ENCODE data around the gene CFAP221. TPM values are rescaled to one million over a fixed set of nuclear protein-coding genes. Genes with fewer than 3 reads are reported as not detected.

CFAP221 gene
- 10 to 100 TPM in 1 of 7 donors, 1 to 10 TPM in 5, under 1 TPM in 1; 0.86 to 23.4 (median 2.4) TPM for total RNA-seq
- polyA plus RNA-seq = 1 to 10 TPM in 1 of 2 donors, under 1 TPM in 1; 0.24 to 2.4 TPM
- long read RNA-seq, donor 1 = 0 reads
- long read RNA-seq, donor 2 = 0 reads
- long read RNA-seq, donor 3, partial matches to known transcripts = 2 of 3 reads
- long read RNA-seq, donor 3, other reads (novel, unspliced or antisense) = 1 of 3 reads

- TF ChIP-seq CTCF (IDR thresholded peaks at IDR 0.05) (no peak), POLR2A (IDR thresholded peaks at IDR 0.05) (no peak), EP300 (IDR thresholded peaks at IDR 0.05) (no peak)
- intact Hi-C loops (cut with DNase I) = no loop called here
- peak; percentile 44 to 78 (median 64) for DNase-seq
- no peaks in the 10 kb centered on the region for H3K27me3 ChIP-seq
- peak within 1 kb of the TSS; percentile 38 for H3K4me3 ChIP-seq
- H3K27ac ChIP-seq = no peak within 1 kb of the TSS
- 1 to 2% (median 1%) methylated on average over 48 to 89 of the region's 89 CpGs for WGBS, 3 donors
- no peaks in the 10 kb centered on the region for H3K36me3 ChIP-seq
- peaks cover 2% of the 10 kb centered on the region for H3K4me1 ChIP-seq (ENCODE audit: insufficient read depth)
- H3K9me3 ChIP-seq = no peaks in the 10 kb centered on the region
Measured at GRCh38 chr2:119544075-119544938, at the start of gene CFAP221. CFAP221 (plus strand) TSS chr2:119544449; CDS start chr2:119546132, 1,683 bp downstream.

DNA sequence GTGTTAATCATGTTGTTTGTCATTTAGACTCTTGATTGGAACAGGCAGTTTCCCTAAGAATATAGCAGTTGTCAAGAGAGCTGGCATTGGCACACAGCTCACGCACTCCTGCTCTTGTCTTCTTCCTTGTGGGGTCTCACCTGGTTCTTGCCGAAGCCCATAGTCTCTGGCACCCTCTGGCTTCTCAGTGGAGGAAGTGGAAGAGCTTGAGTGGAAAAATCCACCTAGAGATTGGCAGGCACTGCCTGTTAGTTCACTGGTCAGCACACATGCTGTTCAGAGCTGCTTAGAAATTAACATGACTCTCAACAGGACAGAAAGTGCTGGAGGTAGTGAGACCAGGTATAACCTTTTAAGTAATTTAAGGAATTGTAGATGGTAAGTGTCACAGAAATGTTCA, 48.3 kb upstream of the CFAP221 start:
- Histone ChIP-seq H3K36me3 (no peaks in the 10 kb centered on the region), H3K4me3 (no peak overlapping the region), H3K9me3 (no peaks in the 10 kb centered on the region), H3K27me3 (no peaks in the 10 kb centered on the region), H3K4me1 (ENCODE audit: insufficient read depth) (no peaks in the 10 kb centered on the region), H3K27ac (no peak overlapping the region)
- WGBS, 3 donors = 70 to 85% (median 83%) methylated on average over 2 of the region's 2 CpGs
- intact Hi-C loops (cut with DNase I) = no loop called here
- no peak for DNase-seq
- TF ChIP-seq CTCF (IDR thresholded peaks at IDR 0.05) = no peak
- no peak for TF ChIP-seq EP300 (IDR thresholded peaks at IDR 0.05)

GRCh38 chr2:119496682-119497081, 47.6 kb upstream of the CFAP221 start:
- TF ChIP-seq POLR2A (IDR thresholded peaks at IDR 0.05) (no peak), CTCF (IDR thresholded peaks at IDR 0.05) (no peak), EP300 (IDR thresholded peaks at IDR 0.05) (no peak)
- WGBS, 3 donors = 71 to 82% (median 78%) methylated on average over 4 of the region's 4 CpGs
- Histone ChIP-seq H3K9me3 (no peaks in the 10 kb centered on the region), H3K36me3 (no peaks in the 10 kb centered on the region), H3K4me3 (no peak overlapping the region), H3K27ac (no peak overlapping the region), H3K4me1 (ENCODE audit: insufficient read depth) (no peaks in the 10 kb centered on the region), H3K27me3 (no peaks in the 10 kb centered on the region)
- DNase-seq = no peak
- intact Hi-C loops (cut with DNase I) = no loop called here

DNA sequence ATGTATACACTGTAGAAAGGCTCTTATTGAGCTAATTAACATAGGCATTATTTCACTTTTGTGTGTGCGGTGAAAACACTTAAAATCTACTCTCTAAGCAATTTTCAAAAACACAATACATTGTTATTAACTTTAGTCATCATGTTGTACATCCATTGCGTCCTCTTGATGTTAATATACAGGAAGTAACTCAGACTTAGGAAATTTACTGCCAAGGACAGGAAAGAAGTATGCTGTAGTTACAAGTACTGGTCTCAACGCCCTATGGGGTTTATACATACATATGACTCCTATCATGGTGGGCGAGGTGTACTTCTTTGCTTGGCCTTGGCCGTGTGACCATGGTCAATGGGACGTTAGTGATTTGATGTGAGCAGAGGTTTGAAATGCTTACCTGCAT, 35.5 kb upstream of the CFAP221 start:
- no peak for DNase-seq
- H3K4me1 ChIP-seq (ENCODE audit: insufficient read depth) = no peaks in the 10 kb centered on the region
- H3K27me3 ChIP-seq = no peaks in the 10 kb centered on the region
- intact Hi-C loops (cut with DNase I) = no loop called here
- TF ChIP-seq EP300 (IDR thresholded peaks at IDR 0.05) (no peak), POLR2A (IDR thresholded peaks at IDR 0.05) (no peak), CTCF (IDR thresholded peaks at IDR 0.05) (no peak)
- no peak overlapping the region for H3K4me3 ChIP-seq
- 64 to 80% (median 76%) methylated on average over 6 of the region's 6 CpGs for WGBS, 3 donors
- no peaks in the 10 kb centered on the region for H3K36me3 ChIP-seq
- H3K9me3 ChIP-seq = no peaks in the 10 kb centered on the region
- H3K27ac ChIP-seq = no peak overlapping the region
